Stimulated activated naive CD8-positive, alpha-beta T cell treated with anti-CD3 and anti-CD28 coated beads, Interleukin-15, Interleukin-2, amounts not matched to agents 100 U/mL and 50 U/mL, for 24 hours (primary cell): ENCODE results near the gene ACOT7.

Experiments used
- ATAC-seq: fragments of 150-1000 bp; cut with Tn5 transposase; one replicate; pipeline ENCODE4 v1.10.0; 2021
- DNase-seq: peaks from one replicate; pipeline ENCODE4 v3.0.0; 2021

Gene ACOT7

GRCh38 chr1:6271006-6271405, 122.6 kb downstream of the ACOT7 start:
- DNase-seq, result no peak
- ATAC-seq, result no peak

GRCh38 chr1:6270401-6270800, 123.2 kb downstream of the ACOT7 start:
- ATAC-seq (no peak), DNase-seq (no peak)

DNA sequence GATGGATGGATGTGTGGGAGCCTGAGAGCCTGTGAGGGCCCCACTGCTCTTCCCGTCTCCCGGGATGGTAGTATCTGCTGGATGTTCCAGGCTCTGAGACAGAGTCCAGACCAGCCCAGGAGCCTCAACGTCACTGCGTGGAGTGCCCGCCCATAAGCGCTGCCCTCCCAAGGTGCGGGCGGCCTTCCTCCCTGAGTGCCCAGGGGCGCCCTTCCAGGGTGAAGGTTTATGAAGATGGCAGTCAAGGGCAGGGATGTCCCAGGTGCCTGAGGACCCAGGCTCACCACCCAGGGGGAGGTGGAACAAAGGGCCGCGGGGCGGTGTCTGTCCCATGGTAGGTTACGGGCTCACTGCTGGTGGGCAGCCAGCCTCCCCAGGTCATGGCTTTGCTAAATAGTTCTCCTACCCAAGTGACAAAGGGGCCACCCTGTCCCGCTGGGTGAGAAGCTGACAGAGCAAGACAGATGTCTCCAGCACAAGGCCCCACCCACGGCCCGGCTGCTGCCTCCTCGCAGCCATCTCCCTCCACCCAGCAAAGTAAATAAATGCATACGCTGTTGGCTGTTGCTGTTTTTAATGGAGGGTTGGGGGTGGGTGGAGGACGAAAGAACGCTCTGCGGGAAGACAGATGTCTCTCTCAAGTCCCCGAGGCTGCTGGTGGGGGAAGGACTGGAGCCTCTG, 123.7 kb downstream of the ACOT7 start:
- no peak for ATAC-seq
- no peak for DNase-seq

- DNase-seq (no peak), ATAC-seq (no peak)
These were observed 124.3 kb downstream of the ACOT7 start for GRCh38 chr1:6269296-6269695.

DNA sequence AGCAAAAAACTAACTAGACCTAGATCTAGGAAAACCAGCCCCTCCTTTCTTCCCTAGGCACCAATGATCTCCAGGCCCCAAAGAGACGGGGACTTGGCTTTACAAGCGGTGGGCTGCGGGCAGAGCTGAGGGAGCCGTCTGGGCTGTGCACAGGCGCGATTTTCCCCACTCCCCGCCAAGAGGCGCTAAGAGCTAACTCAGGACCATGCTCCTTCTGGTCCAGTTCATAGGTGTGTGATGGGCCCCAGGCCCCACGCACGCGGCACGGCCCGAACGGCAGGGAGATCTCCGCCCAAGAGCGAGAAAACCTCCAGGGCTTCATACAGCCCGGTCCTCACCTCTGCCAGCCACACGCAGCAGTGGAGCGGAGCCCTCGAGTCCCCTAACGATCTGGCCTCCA, 125.2 kb downstream of the ACOT7 start:
- ATAC-seq (no peak), DNase-seq (no peak)

- ATAC-seq (no peak), DNase-seq (no peak)
These were observed 125.8 kb downstream of the ACOT7 start for GRCh38 chr1:6267686-6268322.

DNA sequence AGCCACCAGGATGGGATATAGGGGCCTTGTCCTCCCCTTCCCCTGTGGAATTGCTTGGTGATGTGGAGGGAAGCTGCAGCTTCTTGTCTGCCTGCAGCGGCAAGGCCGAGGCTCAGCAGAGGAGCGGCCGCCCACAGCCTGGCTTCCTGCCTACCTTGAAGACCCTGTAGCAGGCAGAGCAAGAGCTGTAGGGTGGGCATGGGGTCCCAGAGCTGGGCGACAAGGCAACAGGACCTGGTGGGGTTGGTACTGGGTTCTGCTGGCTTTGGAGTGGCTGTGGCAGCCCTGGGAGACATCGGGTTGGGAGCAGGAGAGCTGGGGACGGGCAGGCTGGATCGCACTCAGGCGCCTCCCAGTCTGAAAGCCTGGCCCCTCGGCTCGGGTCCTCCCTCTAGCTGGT, 126.9 kb downstream of the ACOT7 start:
- ATAC-seq (no peak), DNase-seq (no peak)

DNA sequence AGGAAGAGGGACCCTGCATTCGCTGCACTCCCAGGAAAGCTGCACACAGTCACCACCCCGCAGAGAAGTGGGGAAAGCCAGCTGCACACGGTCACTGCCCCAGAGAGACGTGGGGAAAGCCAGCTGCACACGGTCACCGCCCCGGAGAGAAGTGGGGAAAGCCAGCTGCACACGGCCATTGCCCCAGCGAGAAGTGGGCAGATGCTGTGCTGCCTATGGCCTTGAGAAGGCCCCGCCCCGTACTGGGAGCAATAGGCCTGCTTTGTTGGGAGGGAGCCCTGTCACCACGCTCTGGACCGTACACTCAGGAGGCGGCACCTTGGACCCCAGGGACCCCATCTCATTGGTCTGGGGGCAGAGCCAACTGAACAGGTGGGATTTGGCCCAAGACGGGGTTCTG, 128.4 kb downstream of the ACOT7 start:
- DNase-seq, result no peak
- no peak for ATAC-seq

GRCh38 chr1:6263716-6264115, 129.9 kb downstream of the ACOT7 start:
- no peak for DNase-seq
- no peak for ATAC-seq

GRCh38 chr1:6262555-6263420, 130.8 kb downstream of the ACOT7 start:
- DNase-seq (no peak), ATAC-seq (no peak)

- DNase-seq (no peak), ATAC-seq (no peak)
These were observed 132.0 kb downstream of the ACOT7 start for GRCh38 chr1:6261615-6261995.

- DNase-seq, result peak; percentile 68
- ATAC-seq, result peak; percentile 61
These were observed 132.5 kb downstream of the ACOT7 start, which contains the start of gene GPR153 for GRCh38 chr1:6260961-6261614. Gene GPR153, minus strand, starts transcription at chr1:6261098. Its CDS starts 6,193 bp downstream, at chr1:6254905.

GRCh38 chr1:6260433-6260934, 133.1 kb downstream of the ACOT7 start:
- DNase-seq (no peak), ATAC-seq (no peak)

- DNase-seq, result peak; percentile 82
- ATAC-seq, result peak; percentile 44
These were observed 133.8 kb downstream of the ACOT7 start for GRCh38 chr1:6259491-6260362.

- DNase-seq (no peak), ATAC-seq (no peak)
These were observed 134.9 kb downstream of the ACOT7 start for GRCh38 chr1:6258675-6259074.

GRCh38 chr1:6257541-6258069, 136.0 kb downstream of the ACOT7 start:
- DNase-seq, result no peak

DNA sequence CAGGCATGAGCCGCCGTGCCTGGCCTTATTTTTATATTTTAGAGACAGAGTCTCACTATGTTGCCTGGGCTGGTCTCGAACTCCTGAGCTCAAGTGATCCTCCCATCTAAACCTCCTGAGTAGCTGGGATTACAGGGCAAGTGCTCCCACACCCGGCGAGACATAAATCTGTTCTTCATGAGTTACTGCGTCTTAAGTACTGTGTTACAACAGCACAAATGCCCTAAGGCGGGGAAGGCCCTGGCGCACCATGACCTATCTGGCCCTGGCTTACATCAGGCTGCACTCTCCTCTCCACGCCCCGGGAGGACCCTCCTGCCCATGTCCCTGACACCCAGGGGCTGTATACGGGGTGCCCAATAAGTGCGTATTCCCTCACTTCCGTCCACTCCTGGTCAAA, 136.9 kb downstream of the ACOT7 start:
- no peak for DNase-seq
- ATAC-seq, result no peak

More at GRCh38 chr1:6257541-6258069, 136.0 kb downstream of the ACOT7 start:
- ATAC-seq, result no peak

GRCh38 chr1:6254691-6255090, 138.9 kb downstream of the ACOT7 start:
- DNase-seq, result no peak
- ATAC-seq, result no peak

GRCh38 chr1:6253380-6253779, 140.2 kb downstream of the ACOT7 start:
- no peak for DNase-seq
- ATAC-seq, result no peak

GRCh38 chr1:6252374-6252710, 141.2 kb downstream of the ACOT7 start:
- no peak for DNase-seq
- no peak for ATAC-seq
